WI38 (cell line): ENCODE results near the gene MAP2K3.

Source experiments
- H3K4me3 ChIP-seq: 2 replicates; pipeline ENCODE4 v1.5.1; 2011; ENCODE audit warnings: low read depth, mild to moderate bottlenecking, control low read depth, low read length
- TF ChIP-seq, protein P1 (sequence below): IDR thresholded peaks from 2 replicates; pipeline ENCODE4 v1.5.1; 2012; ENCODE audit warnings: low read depth, mild to moderate bottlenecking, control low read depth, low read length

The MAP2K3 gene

DNA sequence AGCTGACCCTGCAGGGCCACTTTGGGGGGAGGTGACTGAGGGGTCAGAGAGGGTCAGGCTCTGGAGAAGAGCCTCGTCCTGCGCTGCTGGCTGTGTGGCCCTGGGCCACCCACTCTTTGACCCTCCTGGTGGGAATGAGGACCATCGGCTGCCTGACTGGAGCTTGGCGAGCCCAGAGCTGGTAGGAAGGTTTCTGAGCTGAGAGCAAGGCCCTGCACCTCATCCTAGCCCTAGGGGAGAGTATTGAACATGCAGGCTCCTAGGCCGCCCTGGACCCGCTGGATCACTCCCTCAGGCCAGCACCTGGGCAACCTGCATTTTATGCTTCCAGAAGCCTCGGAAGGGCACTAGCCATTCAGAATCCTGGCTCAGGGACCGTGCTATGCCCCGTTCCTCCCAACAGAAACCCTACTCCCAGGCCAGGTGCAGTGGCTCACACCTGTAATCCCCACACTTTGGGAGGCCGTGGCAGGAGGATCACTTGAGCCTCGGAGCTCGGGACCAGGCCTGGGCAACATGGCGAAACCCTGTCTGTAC is 14.5 kb downstream of the MAP2K3 start:
- TF ChIP-seq, protein P1, sequence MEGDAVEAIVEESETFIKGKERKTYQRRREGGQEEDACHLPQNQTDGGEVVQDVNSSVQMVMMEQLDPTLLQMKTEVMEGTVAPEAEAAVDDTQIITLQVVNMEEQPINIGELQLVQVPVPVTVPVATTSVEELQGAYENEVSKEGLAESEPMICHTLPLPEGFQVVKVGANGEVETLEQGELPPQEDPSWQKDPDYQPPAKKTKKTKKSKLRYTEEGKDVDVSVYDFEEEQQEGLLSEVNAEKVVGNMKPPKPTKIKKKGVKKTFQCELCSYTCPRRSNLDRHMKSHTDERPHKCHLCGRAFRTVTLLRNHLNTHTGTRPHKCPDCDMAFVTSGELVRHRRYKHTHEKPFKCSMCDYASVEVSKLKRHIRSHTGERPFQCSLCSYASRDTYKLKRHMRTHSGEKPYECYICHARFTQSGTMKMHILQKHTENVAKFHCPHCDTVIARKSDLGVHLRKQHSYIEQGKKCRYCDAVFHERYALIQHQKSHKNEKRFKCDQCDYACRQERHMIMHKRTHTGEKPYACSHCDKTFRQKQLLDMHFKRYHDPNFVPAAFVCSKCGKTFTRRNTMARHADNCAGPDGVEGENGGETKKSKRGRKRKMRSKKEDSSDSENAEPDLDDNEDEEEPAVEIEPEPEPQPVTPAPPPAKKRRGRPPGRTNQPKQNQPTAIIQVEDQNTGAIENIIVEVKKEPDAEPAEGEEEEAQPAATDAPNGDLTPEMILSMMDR: no peak
- no peak overlapping the region for H3K4me3 ChIP-seq

DNA sequence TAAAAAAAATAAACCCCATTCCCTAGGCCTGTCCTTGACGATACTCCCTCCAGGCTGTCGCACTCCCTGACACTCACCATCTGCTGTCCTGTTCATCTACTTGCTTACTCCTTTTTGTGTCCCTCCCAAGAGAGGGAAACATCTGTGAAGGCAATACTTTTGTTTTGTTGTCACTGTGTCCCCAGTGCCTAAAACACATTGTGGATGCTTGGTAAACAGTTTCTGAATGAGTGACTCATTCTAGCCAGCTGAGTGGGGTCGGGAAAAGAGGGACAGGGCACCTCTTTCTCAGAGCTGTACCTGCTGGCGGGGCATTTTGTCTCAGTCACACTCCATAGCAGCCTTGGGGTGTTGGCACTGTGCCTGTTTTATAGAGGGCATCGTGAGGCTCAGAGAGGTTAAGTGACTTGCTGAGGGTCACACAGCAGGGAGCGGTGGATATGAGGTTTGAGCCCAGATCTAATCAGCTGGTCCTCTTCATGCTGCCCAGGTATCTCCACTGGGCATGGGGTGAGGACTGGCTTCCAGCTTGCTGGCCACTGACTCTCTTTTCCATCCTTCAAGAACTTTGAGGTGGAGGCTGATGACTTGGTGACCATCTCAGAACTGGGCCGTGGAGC is 15.6 kb downstream of the MAP2K3 start:
- H3K4me3 ChIP-seq: no peak overlapping the region
- TF ChIP-seq, protein P1: no peak

DNA sequence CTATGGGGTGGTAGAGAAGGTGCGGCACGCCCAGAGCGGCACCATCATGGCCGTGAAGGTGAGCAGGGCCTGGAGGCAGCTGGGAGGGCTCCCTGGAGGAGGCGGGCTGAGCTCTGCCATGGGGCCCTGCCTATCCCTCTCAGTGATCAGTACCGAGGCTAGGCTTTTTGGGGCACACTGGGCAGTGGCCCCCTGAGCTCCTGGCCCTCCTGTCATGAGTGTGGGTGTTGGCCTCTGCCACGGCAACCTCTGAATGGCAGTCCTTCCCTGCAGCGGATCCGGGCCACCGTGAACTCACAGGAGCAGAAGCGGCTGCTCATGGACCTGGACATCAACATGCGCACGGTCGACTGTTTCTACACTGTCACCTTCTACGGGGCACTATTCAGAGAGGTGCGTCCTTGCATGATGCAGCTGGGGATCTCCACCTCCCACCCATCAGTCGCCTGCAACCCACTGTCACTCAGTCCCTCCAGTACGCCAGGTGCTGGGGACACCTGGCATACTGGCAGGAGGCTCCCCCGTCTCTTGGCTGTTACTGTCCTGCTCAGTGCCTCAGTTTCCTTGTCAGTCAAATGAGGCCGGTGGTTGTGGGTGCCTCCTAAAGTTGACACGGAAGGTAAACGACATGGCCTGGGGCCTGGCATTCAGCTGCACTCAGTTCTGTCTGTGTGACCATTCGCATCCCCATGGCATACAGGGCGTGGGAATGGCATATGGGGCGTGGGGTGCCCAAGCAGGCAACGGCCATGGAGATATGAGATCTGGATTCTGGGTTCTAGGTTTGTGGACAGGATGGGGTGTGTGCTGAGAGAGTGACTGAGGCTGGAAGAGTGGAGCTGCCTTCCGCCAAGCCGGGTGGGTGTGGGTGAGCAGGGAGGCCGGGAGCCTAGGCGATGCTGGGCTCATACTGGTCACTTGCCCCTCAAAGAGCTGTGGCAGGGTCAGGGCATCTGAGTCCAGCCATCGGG is 16.4 kb downstream of the MAP2K3 start:
- no peak overlapping the region for H3K4me3 ChIP-seq
- TF ChIP-seq, protein P1: no peak

DNA sequence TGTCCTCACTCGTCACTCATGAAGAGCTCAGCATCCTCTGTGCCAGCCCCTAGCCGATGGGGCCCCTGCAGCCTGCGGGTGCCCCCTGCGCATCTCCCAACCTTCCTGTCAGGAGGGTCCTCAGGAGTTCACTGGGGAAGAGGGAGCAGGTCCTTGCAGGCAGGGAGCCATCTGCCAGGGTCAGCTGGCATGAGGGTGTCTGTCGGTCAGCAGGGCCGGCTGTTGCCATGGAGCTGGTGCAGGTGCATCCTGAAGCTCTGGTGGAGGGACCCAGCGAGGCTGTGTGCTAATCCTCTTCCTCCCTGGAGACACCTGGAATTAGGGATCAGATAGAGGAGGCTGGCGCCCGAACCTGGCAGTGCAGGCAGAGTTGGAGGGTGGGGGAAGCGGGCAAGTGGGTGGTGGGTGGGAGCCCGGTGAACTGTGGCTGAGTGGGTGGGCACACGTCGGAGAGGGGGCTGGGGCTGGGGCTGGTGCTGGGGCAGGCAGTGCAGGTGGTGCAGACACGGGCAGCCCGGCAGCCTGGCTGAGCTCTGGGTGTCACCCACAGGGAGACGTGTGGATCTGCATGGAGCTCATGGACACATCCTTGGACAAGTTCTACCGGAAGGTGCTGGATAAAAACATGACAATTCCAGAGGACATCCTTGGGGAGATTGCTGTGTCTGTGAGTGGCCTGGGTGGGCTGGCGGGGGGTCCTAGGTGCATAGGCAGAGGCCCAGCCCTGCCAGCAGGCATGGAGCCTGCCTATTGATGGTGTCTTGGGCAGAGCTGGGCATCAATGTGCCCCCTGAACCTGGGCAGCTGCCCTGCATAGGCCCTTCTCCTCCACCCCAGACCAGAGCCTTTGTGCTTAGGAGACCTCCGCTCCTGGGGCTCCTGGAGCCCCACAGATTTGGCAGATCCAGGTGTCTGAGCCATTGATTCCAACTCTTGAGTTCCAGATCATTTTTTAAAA is 17.4 kb downstream of the MAP2K3 start:
- TF ChIP-seq, protein P1: no peak
- H3K4me3 ChIP-seq: no peak overlapping the region

DNA sequence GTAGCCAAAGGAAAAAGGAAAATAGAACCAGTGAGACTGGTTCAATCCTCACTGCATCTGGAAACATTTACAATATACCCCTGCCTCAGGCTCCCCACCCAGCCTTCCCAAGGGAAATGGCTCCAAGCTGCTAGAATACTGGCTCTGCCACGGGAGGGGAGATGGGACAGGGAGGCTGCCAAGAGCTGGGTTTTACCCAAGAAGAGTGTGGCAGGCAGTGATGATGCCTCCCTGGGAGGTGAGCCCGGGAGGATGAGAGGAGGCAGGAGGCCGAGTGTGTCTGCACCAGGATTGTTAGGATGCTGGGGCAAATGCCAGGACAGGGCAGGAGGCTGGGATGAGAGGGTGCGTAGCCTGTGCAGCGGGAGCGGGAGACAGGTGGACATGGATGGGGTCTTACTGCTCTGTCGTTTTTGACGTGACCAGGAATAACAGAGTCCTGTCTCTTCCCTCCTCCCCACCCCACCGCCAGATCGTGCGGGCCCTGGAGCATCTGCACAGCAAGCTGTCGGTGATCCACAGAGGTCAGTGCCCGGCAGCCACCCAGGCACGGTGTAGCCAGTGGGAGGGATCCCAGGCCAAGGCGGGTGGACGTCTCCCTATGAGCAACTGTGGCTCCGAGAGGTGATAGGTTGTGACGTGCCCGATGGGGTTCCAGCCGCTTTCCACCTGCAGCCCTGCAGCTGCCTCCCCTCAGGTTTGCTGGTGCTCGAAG is 18.4 kb downstream of the MAP2K3 start:
- TF ChIP-seq, protein P1: no peak
- H3K4me3 ChIP-seq: no peak overlapping the region

DNA sequence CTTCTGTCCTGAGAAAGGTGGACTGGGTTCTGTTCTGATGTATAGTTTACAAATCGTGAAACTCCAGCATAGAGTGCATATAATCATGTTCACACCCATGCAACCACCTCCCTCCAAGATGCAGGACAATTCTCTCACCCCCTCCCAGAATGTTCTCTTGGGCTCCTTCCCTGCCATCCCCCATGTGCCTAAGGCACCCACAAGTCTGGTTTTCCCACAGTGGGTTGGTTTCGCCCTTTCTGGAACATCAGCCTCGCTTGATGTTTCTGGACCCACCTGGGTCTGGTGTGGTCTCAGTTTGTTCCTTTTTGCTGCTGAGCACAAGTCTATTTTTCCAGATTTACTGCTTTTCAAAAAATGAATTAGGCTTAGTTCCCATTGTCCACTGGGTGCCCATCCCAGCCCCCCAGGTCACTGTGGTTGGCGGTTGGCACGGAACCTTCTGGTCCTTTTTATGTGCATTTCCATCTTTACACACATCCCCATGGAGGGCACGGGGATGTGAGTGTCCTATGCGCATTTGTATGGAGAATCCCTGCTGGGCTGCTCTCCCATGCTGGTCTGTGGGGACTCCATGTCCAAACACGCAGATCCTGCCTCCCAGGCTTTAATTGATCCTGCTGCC is 19.0 kb downstream of the MAP2K3 start:
- TF ChIP-seq, protein P1: no peak
- no peak overlapping the region for H3K4me3 ChIP-seq
